IMR-90 (cell line): ENCODE results near the gene DUOX1. TPM values are rescaled to one million over a fixed set of nuclear protein-coding genes. Genes with fewer than 3 reads are reported as not detected.

Experiments
- ATAC-seq: fragments of 200-7000 bp; cut with Tn5 transposase; 2 replicates; pipeline ENCODE4 v1.9.1; 2020; ENCODE audit warnings: low read depth, mild to moderate bottlenecking, moderate library complexity
- BruUV-seq: library from RNA; stranded (reverse); fragments of 400-500 nt; replicated peaks from 2 replicates; lab custom pipeline; 2021; lab: Mats Ljungman, UMichigan
- CTCF ChIA-PET: fragments of 300-600 bp; formaldehyde crosslinking; extraction: SDS; loops from one replicate; lab custom pipeline; 2021; ENCODE audit warnings: antibody characterized with exemption; lab: Yijun Ruan, JAX
- POLR2A ChIA-PET: fragments of 300-600 bp; sonication (Branson Sonifier 250); formaldehyde crosslinking; loops from one replicate; lab custom pipeline; 2022; ENCODE audit warnings: antibody characterized with exemption; ENCODE audit not compliant: unreplicated experiment; lab: Charles Lee
- DNase-seq: peaks from one replicate; pipeline ENCODE4 v3.0.0; 2013
- H2AFZ ChIP-seq: replicated peaks from 2 replicates; pipeline ENCODE3; 2013; ENCODE audit warnings: low read length, mild to moderate bottlenecking; ENCODE audit not compliant: poor library complexity
- H2AK5ac ChIP-seq: 2 replicates; pipeline ENCODE4 v1.6.1; 2013; ENCODE audit warnings: low read depth, low read length, inconsistent platforms
- H2AK9ac ChIP-seq: replicated peaks from 2 replicates; pipeline ENCODE3; 2013; ENCODE audit warnings: mild to moderate bottlenecking, low read depth, low read length, moderate library complexity; ENCODE audit not compliant: poor library complexity
- H2BK120ac ChIP-seq: 2 replicates; pipeline ENCODE4 v1.6.1; 2013; ENCODE audit warnings: low read depth, low read length, inconsistent platforms
- H2BK15ac ChIP-seq: 3 replicates; pipeline ENCODE4 v1.6.1; 2013; ENCODE audit warnings: low read depth, low read length, inconsistent platforms
- H2BK20ac ChIP-seq: 2 replicates; pipeline ENCODE4 v1.6.1; 2013; ENCODE audit warnings: low read depth, mild to moderate bottlenecking, inconsistent platforms, low read length, moderate library complexity
- H2BK5ac ChIP-seq: 2 replicates; pipeline ENCODE4 v1.6.1; 2013; ENCODE audit warnings: mild to moderate bottlenecking, low read depth, low read length, inconsistent platforms; ENCODE audit not compliant: poor library complexity, severe bottlenecking
- H3K14ac ChIP-seq: replicated peaks from 2 replicates; pipeline ENCODE4 v1.6.1; 2013; ENCODE audit warnings: low read depth, low read length, inconsistent platforms
- H3K18ac ChIP-seq: 2 replicates; pipeline ENCODE4 v1.6.1; 2013; ENCODE audit warnings: low read depth, low read length, control low read depth
- H3K23ac ChIP-seq: 2 replicates; pipeline ENCODE4 v1.6.1; 2013; ENCODE audit warnings: low read depth, low read length, inconsistent platforms
- H3K27ac ChIP-seq: 2 replicates; pipeline ENCODE4 v1.5.1; 2013; ENCODE audit warnings: mild to moderate bottlenecking, control low read depth, low read length; ENCODE audit not compliant: insufficient read depth
- H3K27me3 ChIP-seq: 2 replicates; pipeline ENCODE4 v1.6.1; 2013; ENCODE audit warnings: low read length; ENCODE audit not compliant: control insufficient read depth, insufficient read depth
- H3K36me3 ChIP-seq: 2 replicates; pipeline ENCODE4 v1.6.1; 2013; ENCODE audit warnings: low read length, mixed read lengths; ENCODE audit not compliant: control insufficient read depth, insufficient read depth
- H3K4ac ChIP-seq: 2 replicates; pipeline ENCODE4 v1.6.1; 2013; ENCODE audit warnings: low read depth, low read length, inconsistent platforms
- H3K4me1 ChIP-seq: 2 replicates; pipeline ENCODE4 v1.6.1; 2013; ENCODE audit warnings: low read length, mixed read lengths; ENCODE audit not compliant: control insufficient read depth, insufficient read depth
- H3K4me2 ChIP-seq: 2 replicates; pipeline ENCODE4 v1.6.1; 2013; ENCODE audit warnings: low read depth, mild to moderate bottlenecking, control low read depth, low read length, moderate library complexity
- H3K4me3 ChIP-seq: 2 replicates; pipeline ENCODE4 v1.5.1; 2013; ENCODE audit warnings: low read depth, mild to moderate bottlenecking, control low read depth, low read length, moderate library complexity; ENCODE audit not compliant: insufficient read depth
- H3K56ac ChIP-seq: 2 replicates; pipeline ENCODE4 v1.6.1; 2013; ENCODE audit warnings: low read length, inconsistent platforms; ENCODE audit not compliant: insufficient read depth; ENCODE audit errors: extremely low read depth
- H3K79me1 ChIP-seq, 2 experiments: 2 replicates each; pipeline ENCODE4 v1.6.1; 2013; ENCODE audit warnings: low read length in 2 of 2, inconsistent platforms in 1 of 2, low read depth in 1 of 2
- H3K9ac ChIP-seq: 2 replicates; pipeline ENCODE4 v1.6.1; 2013; ENCODE audit warnings: low read depth, low read length, control low read depth
- H3K9me1 ChIP-seq: 2 replicates; pipeline ENCODE4 v1.6.1; 2013; ENCODE audit warnings: low read length, inconsistent platforms; ENCODE audit not compliant: insufficient read depth
- H3K9me3 ChIP-seq: 2 replicates; pipeline ENCODE4 v1.6.1; 2013; ENCODE audit warnings: low read length; ENCODE audit not compliant: control insufficient read depth, insufficient read depth
- H4K20me1 ChIP-seq: 2 replicates; pipeline ENCODE4 v1.6.1; 2013; ENCODE audit warnings: low read length, inconsistent platforms; ENCODE audit not compliant: insufficient read depth
- H4K5ac ChIP-seq: 2 replicates; pipeline ENCODE4 v1.6.1; 2013; ENCODE audit warnings: mild to moderate bottlenecking, low read depth, low read length, control low read depth
- H4K8ac ChIP-seq, 2 experiments: 2 replicates each; pipeline ENCODE4 v1.6.1; 2013; ENCODE audit warnings: low read depth in 2 of 2, low read length in 2 of 2, control low read depth in 1 of 2, inconsistent platforms in 1 of 2
- H4K91ac ChIP-seq: 2 replicates; pipeline ENCODE4 v1.6.1; 2013; ENCODE audit warnings: low read depth, low read length, inconsistent platforms; ENCODE audit not compliant: insufficient read depth
- CHD1 ChIP-seq: IDR thresholded peaks from 2 replicates; pipeline ENCODE4 v1.6.1; 2012; ENCODE audit warnings: low read depth, low read length, improper control_type of control experiment
- MAFK ChIP-seq: IDR thresholded peaks from 2 replicates; pipeline ENCODE4 v1.6.1; 2012; ENCODE audit warnings: low read depth, low read length, improper control_type of control experiment
- MXI1 ChIP-seq: IDR thresholded peaks from 2 replicates; pipeline ENCODE4 v1.6.1; 2012; ENCODE audit warnings: low read depth, mild to moderate bottlenecking, low read length, moderate library complexity, borderline replicate concordance
- NFE2L2 ChIP-seq: fragments of 150-350 bp; IDR thresholded peaks from 2 replicates; pipeline ENCODE4 v1.6.1; 2016; ENCODE audit warnings: low read depth, mild to moderate bottlenecking, low read length
- POLR2A ChIP-seq: IDR thresholded peaks from 2 replicates; pipeline ENCODE4 v1.6.1; 2012; ENCODE audit warnings: mild to moderate bottlenecking, low read depth, low read length
- RAD21 ChIP-seq: IDR thresholded peaks from 2 replicates; pipeline ENCODE4 v1.6.1; 2012; ENCODE audit warnings: low read length, improper control_type of control experiment
- WGBS, 2 experiments: methylation state at CpG; one replicate each; pipeline versions ENCODE4 v1.1.5 to v1.1.7; 2013; ENCODE audit warnings: missing lambda C conversion rate in 2 of 2; ENCODE audit not compliant: insufficient read length in 1 of 2; ENCODE audit errors: extremely low coverage in 2 of 2; 5-methylcytosine and 5-hydroxymethylcytosine counted together
- dilution Hi-C: fragments of 300-500 bp; cut with HindIII; formaldehyde crosslinking; loops from one replicate; pipeline ENCODE4 v1.14.3; 2018; ENCODE audit warnings: low sequenced_read_pairs; ENCODE audit not compliant: unreplicated experiment
- in situ Hi-C: fragments of 300-500 bp; cut with MboI; formaldehyde crosslinking; loops from 3 replicates; pipeline ENCODE4 v1.14.3; 2019; ENCODE audit warnings: low sequenced_read_pairs, inconsistent platforms, mixed read lengths
- intact Hi-C: fragments of 100-400 bp; cut with micrococcal nuclease; formaldehyde crosslinking; loops from 2 replicates; pipeline ENCODE4 v1.10.0; 2022
- polyA plus RNA-seq, 3 experiments: library from polyadenylated mRNA; depleted of rRNA; stranded (reverse); fragments of >200 nt; gene quantifications; 2 replicates each; pipeline ENCODE4 v1.2.3, GENCODE V29; 2012; ENCODE audit warnings: low replicate concordance in 1 of 3
- total RNA-seq: library from RNA; depleted of rRNA; stranded (reverse); fragments of >200 nt; gene quantifications from 2 replicates; pipeline ENCODE4 v1.2.3, GENCODE V29; 2012
- TF ChIP-seq, protein P1 (sequence below): fragments of 150-350 bp; IDR thresholded peaks from 2 replicates; pipeline ENCODE4 v1.6.1; 2016; ENCODE audit warnings: low read depth, mild to moderate bottlenecking, low read length, moderate library complexity, borderline replicate concordance
- TF ChIP-seq, protein P2 (sequence below): conservative IDR thresholded peaks from 2 replicates; pipeline ENCODE4 v1.5.1; 2012; ENCODE audit warnings: mild to moderate bottlenecking, low read depth, low read length, improper control_type of control experiment
- TF ChIP-seq, protein P3 (sequence below): fragments of 150-350 bp; IDR thresholded peaks from 2 replicates; pipeline ENCODE4 v1.6.1; 2017; ENCODE audit warnings: mild to moderate bottlenecking, antibody characterized with exemption, low read length, low read depth

The DUOX1 gene
- total and polyA plus RNA-seq, 2 of the 4 experiments (the other 2 are of a cell fraction) = not detected

DNA sequence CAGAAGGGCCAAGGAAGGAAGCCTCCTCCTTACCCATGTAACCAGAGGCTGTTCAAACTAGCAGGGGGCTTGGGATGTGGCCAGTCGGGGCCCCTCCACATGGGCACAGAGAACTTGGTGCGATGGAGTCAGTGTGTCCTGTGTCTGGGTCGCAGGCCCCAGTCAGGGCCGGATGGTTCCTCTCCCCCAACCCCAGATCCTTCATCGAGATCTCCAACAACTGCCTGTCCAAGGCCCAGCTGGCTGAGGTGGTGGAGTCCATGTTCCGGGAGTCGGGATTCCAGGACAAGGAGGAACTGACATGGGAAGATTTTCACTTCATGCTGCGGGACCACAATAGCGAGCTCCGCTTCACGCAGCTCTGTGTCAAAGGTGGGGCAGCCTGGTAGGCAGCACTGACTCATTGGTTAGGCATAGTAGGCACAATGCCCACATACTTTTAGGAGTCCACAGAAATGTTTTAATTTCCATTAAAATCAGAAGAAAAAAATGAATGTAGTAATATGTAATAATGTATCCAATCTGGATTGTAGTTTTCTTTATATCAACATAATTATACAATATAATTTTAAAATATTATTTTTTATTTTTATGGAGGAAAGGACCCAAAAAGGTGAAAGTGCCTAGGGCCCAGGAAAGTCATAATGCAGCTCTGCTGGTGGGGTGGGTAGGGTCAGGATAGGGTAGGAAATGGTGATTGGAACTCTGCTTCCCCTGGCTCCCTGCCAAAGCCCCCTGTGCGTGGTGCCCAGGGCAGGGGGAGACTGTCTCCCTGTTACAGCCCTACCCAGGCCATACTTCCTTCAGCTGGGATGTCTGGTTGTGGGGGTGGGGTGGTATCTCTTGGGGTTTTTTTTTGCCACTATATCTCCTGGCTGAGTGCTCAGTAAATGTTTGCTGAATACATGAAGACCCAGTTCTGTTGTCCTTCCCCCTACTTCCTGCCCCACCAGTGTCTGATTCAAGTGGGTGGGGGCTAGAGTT is 18.6 kb downstream of the DUOX1 start (continued):
- TF ChIP-seq CHD1 (no peak), MAFK (no peak)

DNA sequence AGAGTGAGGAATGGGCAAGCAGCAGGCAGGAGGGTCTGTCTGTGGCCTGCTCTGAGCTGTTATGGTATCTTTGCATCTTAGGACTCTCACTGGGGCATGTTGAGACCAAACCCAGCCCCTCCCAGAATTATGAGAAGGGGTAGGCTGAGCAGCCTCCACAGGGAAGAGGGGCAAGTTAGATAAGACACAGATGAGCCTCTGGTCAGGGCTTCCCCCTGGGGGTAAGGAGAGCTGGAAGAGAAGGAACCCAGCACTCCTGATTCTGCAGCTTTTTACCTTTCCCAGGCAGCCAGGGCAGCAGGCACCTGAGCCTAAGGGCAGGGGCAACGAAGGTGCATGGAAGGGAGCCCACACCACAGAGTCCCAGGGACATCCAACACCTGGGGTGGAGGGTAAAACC is 19.3 kb downstream of the DUOX1 start:
- DNase-seq = no peak
- Histone ChIP-seq H3K79me1 (no peaks in the 10 kb centered on the region), H3K4me2 (no peak overlapping the region), H3K9me3 (no peaks in the 10 kb centered on the region), H2BK20ac (no peak overlapping the region), H2AFZ (no peak overlapping the region), H3K23ac (no peak overlapping the region), H3K4me3 (no peak overlapping the region), H3K4me1 (no peaks in the 10 kb centered on the region; the same call in 1 of the 2 replicates), H4K8ac (no peak overlapping the region), H3K9me1 (no peaks in the 10 kb centered on the region), H3K36me3 (no peaks in the 10 kb centered on the region), H3K14ac (no peak overlapping the region), H4K91ac (no peak overlapping the region), H3K56ac (no peak overlapping the region), H2AK9ac (no peak overlapping the region), H3K27me3 (peaks cover 5% of the 10 kb centered on the region; the same call in 1 of the 2 replicates), H3K4ac (no peak overlapping the region), H3K18ac (no peak overlapping the region), H2BK5ac (no peak overlapping the region), H2BK15ac (no peak overlapping the region), H3K9ac (no peak overlapping the region), H2BK120ac (no peak overlapping the region), H4K20me1 (no peaks in the 10 kb centered on the region), H2AK5ac (no peak overlapping the region), H4K5ac (no peak overlapping the region), H3K27ac (no peak overlapping the region)
- intact Hi-C loops = no loop called here
- ChIA-PET CTCF (no interaction called here), POLR2A (no interaction called here)
- TF ChIP-seq, protein P1, sequence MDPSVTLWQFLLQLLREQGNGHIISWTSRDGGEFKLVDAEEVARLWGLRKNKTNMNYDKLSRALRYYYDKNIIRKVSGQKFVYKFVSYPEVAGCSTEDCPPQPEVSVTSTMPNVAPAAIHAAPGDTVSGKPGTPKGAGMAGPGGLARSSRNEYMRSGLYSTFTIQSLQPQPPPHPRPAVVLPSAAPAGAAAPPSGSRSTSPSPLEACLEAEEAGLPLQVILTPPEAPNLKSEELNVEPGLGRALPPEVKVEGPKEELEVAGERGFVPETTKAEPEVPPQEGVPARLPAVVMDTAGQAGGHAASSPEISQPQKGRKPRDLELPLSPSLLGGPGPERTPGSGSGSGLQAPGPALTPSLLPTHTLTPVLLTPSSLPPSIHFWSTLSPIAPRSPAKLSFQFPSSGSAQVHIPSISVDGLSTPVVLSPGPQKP = no peak
- no peak for TF ChIP-seq MXI1
- TF ChIP-seq RAD21 = no peak
- no peak for TF ChIP-seq NFE2L2
- TF ChIP-seq, protein P2, sequence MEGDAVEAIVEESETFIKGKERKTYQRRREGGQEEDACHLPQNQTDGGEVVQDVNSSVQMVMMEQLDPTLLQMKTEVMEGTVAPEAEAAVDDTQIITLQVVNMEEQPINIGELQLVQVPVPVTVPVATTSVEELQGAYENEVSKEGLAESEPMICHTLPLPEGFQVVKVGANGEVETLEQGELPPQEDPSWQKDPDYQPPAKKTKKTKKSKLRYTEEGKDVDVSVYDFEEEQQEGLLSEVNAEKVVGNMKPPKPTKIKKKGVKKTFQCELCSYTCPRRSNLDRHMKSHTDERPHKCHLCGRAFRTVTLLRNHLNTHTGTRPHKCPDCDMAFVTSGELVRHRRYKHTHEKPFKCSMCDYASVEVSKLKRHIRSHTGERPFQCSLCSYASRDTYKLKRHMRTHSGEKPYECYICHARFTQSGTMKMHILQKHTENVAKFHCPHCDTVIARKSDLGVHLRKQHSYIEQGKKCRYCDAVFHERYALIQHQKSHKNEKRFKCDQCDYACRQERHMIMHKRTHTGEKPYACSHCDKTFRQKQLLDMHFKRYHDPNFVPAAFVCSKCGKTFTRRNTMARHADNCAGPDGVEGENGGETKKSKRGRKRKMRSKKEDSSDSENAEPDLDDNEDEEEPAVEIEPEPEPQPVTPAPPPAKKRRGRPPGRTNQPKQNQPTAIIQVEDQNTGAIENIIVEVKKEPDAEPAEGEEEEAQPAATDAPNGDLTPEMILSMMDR = no peak
- no peak for TF ChIP-seq POLR2A
- TF ChIP-seq CHD1 = no peak
- TF ChIP-seq, protein P3, sequence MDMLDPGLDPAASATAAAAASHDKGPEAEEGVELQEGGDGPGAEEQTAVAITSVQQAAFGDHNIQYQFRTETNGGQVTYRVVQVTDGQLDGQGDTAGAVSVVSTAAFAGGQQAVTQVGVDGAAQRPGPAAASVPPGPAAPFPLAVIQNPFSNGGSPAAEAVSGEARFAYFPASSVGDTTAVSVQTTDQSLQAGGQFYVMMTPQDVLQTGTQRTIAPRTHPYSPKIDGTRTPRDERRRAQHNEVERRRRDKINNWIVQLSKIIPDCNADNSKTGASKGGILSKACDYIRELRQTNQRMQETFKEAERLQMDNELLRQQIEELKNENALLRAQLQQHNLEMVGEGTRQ = no peak
- dilution Hi-C loops = no loop called here
- no CpG with 5 or more reads among the region's 1 CpG for WGBS, 2 experiments
- BruUV-seq = no TSS peak
- in situ Hi-C loops = no loop called here
- ATAC-seq = no peak
